HG03460 (cell line): Measurements from ENCODE around the gene SLC35F3.

Experiments
- ATAC-seq: cut with Tn5 transposase; IDR thresholded peaks from one replicate; pipeline ENCODE4 v1.9.1; 2021; ENCODE audit not compliant: unreplicated experiment

SLC35F3 gene

DNA sequence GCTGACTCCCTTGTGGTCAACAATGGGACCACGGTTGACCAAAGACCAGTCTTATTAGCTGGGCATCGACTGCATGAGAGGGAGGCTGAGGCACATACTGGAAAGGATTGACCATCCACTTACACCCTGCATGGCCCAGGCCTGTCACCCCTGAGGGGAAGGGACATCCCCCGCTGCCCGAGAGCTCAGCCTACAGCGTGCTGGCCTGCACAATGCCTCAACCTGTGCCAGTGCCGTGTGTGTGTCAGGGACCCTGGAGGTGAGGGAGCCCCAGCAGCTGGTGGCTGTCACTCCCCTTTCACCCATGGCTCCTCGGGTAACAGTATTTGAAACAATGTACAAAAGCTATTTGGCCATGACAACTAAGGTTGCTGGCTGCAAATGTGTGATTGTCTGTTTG lies 67.3 kb downstream of the SLC35F3 start:
- no peak for ATAC-seq

DNA sequence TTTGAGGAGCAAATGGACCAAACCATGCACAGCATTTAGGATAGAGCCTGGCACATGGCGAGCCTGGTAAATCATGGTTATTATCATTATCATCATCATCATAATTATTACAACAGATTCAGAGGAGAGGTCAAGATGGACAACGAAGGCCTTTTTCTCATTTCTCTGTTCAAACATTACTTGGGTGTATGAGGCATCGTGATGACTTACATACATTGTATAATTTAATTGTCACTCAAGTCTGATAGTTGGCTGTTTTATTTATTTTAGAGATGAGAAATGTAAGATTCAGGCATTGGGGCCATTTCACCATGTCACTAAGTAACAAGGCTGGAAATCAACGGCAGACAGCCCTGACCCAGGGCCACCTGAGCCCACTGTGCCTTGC lies 68.1 kb downstream of the SLC35F3 start:
- ATAC-seq = no peak

DNA sequence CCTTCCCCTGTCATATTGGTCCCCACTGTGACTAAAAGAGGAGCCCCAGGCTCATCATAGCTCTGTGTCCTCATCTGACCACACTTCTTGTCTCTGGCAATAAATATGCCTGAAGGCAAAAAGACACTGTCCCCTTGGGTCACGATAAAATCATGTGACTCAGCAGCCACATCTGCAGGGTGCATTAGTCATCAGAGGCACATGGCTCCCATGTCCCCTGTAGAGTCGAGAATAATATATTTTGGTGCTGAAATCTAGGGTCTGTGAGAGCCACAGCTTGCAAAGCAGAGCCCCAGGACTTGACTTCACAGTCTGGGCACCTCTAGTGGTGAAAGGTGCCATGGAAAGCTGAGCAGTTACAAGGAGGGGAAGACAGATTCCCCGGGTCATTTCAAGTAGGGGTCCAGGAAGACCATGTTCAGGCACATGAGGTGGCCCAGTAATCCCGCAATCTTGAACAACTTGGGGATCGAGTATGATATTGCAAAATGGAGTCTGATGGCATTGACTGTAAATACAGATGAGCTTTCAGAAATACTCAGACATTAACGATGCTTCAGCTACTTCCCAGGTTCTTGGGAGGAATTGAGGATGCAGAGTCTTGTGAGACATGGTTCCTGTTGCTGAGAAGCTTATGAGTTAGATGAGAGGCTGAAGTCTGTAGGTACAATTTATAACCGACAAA lies 68.6 kb downstream of the SLC35F3 start:
- no peak for ATAC-seq

DNA sequence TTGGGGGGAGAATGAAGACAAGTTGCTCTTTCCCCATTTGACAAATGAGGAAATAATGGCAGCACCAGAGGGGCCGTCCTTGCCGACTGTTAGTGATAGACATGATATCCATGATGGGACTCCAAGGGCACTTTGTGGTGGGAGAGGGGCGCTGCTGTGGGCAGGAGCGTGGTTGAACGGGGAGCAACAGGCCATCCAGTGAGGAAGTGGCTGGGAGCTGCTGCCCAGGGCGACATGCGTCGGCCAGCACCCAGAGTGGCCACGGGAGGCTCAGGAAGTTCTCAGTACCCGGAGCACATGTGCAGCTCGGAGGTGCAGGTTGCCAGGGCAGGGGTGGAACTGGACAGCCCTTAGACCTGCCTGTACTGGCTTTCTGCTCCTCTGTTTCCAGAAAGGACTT lies 71.0 kb downstream of the SLC35F3 start:
- no peak for ATAC-seq

DNA sequence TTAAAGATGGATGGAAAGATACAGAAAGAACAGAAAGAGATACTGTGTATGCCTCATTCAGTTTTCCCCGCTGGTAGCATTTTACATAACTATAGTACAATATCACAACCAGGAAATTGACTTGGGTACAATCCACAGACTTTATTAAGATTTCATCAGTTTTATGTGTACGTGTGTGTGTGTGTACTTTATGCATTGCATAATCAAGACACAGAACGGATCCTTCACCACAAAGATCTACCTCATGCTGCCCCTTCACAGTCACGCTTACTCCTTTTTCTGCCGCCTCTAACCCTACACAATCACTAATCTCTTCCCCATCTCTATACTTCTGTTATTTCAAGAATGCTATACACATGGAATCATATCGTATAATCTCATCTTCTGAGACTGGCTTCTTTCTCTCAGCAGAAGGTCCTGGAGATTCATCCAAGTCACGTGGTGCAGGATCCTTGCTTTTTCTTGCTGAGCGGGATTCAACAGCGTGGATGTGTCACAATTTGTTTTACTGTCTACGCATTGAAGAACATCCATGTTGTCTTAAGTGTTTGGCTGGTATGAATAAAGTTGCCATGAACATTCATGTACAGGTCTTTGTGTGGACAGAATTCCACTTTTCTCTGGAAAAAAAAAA lies 76.7 kb downstream of the SLC35F3 start:
- ATAC-seq = no peak

DNA sequence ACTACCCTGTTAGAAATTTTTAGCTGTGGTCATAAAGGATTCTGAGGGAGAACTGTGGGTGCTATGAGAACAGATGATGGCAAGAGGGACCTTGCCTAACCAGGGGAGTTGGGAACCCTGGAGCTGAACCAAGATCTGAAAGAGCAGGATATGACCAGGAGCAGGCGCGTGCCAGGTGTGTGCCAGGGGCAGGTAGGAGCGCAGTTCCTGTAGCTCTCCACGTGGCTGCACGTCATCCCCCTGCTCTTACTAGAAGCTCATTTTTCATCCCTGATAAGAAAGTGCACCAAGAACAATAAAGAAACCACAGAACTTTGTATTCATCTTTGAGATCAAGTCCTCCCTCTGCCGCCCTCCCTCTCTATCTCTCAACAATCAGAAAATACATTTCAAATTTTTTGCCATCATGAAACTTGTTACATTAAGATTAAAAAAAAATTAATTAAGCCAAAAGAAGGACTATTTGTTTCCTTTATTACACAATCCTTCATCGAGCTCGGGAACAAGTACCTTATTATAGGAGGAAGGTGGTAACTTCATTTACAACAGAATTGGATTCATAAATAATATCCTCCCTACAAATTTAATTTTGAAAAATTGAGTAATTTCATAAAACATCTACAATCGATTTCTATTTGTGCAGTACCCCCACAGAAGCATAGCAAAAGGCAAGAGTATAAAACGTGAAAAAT lies 78.5 kb downstream of the SLC35F3 start:
- ATAC-seq = no peak

DNA sequence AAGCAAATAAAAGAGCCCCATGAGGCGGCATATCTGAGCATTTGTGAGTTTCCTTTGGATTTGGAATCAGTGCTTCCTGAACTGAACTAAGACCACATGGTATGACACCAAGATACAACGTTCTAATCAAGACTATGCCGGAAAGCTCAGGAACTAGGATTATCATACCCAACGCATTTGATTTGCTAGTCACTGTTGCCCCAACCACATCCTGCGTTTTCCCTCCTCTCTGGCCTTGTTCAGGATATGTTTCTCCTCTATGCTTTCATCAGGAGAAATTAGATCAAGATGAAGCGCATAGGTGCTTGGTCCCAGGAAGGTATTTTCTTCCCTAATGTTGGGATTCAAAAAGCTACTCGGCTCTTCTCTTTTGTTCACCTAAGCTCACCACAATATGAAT lies 79.3 kb downstream of the SLC35F3 start:
- no peak for ATAC-seq

DNA sequence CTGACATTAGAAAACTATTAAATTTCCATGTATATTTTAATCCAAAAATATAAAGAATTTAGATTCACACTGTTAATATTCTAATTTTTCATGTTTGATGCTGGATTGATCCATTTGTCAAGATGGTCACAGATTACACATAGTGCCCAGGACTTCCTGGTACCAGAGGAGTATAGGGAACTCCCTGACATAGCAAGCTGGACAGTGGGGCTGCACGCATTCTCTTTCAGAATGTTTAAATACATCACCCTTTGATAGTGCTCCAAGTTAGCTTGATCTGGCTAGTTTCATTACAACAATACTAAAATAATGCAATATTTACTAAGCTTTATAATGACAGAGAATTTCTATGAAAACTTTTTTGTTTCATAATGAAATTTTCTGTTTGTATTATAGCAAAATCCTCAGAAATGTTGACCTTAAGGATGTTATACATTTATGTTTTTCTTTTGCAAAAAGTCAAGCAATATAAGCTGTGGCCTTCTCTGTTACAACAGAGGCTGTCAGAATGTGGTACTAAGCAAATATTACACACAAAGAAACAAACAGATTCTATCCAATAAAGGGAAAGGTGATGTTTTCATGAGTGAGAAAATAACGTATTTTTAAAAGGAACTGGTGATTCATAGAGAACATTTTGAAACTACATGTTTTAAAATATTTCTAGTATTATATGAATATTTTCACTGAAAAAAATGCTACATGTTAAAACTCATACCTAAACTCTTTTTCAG lies 84.7 kb downstream of the SLC35F3 start:
- no peak for ATAC-seq

DNA sequence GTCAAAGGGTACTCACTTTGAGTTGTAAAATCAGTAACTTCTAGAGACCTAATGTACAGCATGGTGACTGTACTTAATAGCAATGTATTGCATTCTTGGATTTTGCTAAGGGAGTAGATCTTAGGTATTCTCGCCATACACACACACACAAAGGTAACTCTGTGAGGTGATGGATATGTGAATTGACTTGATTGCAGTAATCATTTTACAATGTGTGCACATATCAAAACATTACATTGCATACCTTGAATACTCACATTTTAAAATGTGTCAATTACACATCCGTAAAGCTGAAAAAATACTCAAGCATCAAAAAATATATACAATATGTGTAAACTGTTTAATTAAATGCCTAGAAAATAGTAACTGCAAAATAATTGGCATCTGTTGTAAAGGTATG lies 86.0 kb downstream of the SLC35F3 start:
- ATAC-seq = no peak

DNA sequence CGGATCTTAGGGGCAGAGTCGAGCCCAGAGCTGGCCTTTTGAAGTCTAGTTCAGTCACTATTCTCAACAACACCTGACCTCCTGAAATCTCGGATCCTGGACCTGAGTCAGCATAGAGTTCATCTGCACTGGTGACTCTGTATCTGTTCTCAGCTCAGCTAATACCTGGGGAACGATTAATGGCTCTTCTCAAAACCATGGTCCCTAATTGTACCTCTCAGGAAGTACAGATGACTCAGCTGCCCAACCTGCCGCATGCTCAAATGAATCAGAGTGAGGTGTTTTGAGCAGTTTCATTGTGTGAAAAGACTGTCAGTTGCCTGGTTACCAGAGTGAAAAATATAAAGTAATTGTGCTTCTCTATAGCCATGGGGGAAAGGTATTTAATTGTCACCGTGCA lies 89.2 kb downstream of the SLC35F3 start:
- ATAC-seq = no peak

DNA sequence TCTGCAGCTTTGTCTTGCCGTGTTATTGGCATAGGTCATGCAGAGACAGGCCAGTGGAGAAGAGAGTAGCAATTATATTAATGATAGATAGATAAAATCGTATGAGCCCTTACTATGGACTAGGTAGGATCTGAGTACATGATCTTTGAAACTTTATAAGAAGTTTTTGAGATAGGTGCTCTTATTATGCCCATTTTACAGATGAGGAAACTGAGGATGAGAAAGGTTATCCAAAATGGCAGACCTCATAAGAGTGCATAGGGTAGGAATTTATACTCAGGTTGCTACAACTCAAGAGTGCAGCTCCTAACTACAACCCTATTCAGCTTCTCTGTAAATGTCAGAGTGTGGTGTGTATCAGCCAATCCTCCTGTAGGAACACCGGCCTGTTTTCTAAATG lies 89.6 kb downstream of the SLC35F3 start:
- ATAC-seq = no peak

DNA sequence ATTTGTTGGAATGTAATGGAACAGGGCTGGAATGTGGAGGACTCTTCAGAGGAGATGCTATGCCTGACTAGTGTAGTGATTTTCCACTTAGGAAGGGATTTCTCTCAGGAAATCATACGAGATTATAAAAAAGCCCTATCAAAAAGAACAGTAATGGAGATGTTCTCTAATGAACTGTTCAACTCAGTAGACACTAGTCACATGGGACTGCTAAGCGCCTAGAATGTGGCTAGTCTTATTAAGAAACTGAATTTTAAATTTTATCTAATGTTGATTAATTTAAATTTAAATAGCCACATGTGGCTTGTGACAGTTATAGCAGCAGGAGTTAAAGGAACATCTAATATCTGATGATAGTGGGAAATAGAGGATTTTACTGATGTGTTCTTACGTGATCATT lies 94.0 kb downstream of the SLC35F3 start:
- ATAC-seq = no peak

DNA sequence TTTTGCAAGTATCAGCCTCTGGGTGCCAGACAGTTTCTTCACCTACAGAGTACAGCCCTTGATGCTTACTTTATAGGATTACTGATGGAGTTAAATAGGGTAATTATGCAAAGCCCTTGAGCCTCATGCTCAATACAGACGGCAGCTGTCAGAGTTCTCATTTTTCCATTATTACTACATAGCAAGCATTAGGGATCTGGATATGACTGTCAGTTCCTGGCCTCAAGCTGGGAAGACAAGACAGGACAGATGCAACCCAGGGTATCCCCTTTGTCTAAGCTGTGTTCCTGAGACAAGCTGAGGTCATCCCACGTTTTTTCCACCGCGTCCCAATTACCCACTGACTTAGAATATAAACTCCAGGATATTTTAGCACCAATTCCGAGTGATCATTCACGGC lies 94.4 kb downstream of the SLC35F3 start:
- no peak for ATAC-seq

DNA sequence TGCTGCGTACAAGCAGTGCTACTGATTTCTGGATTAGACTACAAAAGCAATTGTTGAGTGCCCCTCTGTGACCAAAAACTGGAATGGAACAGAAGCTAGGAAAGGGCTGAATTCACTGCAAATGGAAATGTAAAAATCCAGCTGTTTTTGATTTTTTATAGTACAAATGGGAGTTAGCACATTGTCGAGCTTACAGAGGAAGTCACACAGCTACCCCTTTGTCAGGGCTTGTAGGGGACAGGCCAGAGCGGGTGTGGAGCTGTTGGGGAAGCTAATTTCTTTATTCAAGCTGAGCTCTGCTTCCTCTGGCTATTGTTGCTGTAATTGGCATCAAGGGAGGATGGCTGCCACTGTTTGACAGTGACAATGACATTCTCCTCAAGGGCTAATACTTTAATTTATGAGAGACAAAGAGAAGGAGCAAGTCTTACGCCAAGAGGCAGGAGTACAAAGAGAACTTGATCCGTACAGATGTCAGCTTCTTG lies 96.1 kb downstream of the SLC35F3 start:
- no peak for ATAC-seq

DNA sequence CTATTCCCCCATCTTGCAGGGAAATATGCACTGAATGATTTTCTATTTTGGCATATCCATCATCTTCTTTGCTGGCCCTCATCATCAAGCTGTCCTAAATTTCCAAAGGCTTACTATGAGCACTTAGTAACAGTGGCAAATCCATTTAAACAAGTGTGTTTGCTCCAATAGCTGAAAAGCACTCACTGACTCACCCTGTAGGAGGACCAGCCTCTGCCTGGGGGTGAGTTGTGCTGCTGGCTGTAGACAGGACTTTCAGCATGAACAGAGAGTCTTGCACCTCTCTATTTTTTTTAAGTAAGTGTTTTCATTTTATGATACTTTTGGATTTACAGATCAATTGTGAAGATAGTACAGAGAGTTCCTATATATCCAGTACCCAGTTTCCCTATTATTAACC lies 97.3 kb downstream of the SLC35F3 start:
- ATAC-seq = no peak

DNA sequence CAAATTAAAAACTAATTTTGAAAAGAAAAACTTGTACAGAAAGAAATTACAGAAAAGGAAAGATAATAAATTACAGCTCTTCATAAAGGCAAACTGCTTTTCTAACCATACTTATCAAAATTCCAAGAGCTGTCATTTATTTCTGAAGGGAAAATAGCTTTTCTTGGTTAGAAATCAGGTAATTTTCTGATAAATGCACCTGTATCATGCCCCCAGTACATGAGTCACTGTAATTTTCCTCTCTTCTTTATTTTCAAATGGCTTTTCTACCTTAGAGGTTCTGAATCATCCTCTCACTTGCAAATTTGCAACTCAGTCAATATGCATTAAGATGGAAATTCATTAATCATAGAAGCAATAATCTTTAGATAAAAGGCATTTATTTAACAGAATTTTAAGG lies 100.1 kb downstream of the SLC35F3 start:
- ATAC-seq = no peak

DNA sequence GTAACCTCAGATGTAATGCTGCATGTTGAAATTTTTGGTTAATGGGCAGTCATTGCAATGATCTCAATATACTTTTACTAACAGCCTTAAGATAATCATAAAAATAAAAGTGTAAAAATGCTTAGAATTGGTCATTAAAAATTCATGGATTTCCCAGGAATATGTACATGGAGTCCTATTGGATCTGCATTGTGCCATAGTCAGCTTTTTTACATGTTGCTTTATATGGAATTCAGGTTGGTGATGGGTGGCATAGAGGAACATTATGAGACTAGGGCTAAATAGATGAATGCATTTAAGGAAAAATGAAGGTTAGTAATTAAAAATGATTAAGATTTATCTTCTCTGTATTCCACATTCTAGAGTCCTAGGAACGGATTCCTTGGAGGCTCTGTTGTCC lies 103.2 kb downstream of the SLC35F3 start:
- no peak for ATAC-seq

DNA sequence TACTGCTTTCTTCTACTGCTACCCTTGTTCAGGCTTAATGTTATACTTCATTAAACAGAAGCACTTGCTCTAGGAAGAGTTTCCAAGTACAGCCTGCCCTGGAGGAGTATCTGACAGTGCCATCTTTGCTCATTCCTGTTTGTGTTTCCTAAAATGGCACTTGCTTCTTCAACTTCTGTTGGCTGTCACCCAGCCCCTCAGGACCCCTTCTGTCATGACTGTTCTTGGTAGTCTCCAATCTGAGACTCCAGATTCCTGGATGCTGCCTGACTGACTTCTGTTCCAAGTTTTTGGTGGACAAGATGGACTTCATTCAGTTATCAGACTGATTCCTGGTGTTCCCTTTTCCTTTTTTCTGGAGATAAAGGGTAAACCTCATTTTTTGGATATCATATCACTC lies 104.1 kb downstream of the SLC35F3 start:
- no peak for ATAC-seq

DNA sequence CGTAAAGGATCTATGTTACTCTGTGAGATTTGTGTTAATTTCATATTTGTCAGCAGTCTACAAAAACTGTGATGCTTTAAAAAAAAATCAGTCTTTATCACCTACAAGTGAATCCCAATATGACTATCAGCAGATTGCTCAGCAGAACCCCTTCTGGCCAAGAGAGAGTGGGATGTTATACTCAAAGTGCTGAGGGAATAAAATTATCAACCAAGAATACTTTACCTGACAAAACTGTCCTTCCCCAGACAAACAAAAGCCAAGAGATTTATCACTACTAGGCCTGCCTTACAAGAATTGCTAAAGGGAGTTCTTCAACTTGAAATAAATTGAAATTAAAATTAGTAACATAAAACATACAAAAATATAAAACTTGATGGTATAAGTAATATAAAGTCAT lies 105.2 kb downstream of the SLC35F3 start:
- ATAC-seq = no peak

DNA sequence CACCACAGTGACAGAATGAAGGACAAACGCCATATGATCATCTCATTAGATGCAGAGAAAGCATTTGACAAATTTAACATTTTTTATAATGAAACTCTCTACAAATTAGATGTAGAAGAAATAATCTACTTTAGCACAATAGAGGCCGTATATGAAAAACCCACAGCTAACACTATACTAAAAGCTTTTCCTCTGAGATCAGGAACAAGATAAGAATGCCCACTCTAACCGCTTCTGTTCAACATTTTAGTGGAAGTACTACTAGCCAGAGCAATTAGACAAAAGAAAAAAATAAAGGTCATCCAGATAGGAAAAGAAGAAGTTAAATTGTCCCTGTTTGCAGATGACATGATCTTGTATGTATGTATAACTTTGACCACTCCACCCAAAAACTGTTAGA lies 109.7 kb downstream of the SLC35F3 start:
- ATAC-seq = no peak

DNA sequence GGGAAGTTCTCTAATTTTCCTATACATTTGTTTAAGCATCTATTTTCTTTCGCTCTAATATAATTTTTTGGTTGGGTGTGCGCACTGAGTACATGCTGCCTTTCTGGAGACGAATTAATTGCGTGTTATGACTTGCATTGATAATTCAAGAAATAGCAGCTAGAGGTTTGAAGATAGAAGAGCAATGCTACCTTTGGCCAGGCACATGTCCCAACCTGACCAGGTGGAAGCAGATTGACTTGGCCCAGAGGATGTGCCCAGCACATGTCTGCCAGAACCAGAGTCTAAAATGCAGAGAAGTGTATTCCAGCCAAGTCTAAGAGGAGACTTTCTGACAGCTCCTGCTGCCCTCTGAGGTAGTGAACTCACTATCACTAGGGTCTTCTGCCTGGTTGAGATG lies 114.3 kb downstream of the SLC35F3 start:
- no peak for ATAC-seq

DNA sequence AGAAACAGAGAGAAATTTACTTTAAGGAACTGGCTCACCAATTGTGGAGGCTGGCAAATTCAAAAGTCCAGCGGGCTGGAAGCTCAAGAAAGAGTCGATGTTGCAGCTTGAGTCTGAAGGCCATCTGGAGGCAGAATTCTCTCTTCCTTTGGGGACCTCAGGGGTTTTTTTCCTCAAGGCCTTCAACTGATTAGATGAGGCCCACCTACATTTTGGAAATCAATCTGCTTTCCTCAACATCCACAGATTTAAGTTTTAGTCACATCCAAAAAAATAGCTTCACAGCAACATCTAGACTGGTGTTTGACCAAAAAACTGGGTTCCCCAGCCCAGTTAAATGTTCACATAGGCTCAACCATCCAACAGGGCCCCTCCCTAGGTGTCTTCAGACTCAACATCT lies 114.9 kb downstream of the SLC35F3 start:
- ATAC-seq = no peak
